D341Med (cell line): ENCODE results near the gene IL12RB1.
"Not testable (repeated sequence)": the region's sequence is repeated elsewhere in the genome, so short reads cannot be mapped to it uniquely, and the experiment has no call there.

ENCODE experiments used
- DNase-seq: peaks from one replicate; pipeline ENCODE4 v3.0.0; 2012; ENCODE audit warnings: low spot score

Gene IL12RB1

DNA sequence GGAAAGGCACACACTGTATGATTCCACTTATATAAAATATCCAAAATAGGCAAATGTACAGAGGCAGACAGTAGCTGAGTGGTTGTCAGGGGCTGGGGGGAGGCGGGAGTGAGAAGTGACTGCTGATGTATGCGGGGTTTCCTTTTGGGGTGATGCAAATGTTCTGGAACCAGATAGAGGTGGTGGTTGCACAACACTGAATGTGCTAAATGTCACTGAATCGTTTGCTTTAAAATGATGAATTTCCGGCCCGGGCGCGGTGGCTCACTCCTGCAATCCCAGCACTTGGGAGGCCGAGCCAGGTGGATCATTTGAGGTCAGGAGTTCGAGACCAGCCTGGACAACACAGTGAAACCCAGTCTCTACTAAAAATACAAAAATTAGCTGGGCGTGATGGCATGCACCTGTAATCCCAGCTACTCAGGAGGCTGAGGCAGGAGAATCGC is 2.4 kb upstream of the IL12RB1 start:
- DNase-seq: not testable (repeated sequence)

DNA sequence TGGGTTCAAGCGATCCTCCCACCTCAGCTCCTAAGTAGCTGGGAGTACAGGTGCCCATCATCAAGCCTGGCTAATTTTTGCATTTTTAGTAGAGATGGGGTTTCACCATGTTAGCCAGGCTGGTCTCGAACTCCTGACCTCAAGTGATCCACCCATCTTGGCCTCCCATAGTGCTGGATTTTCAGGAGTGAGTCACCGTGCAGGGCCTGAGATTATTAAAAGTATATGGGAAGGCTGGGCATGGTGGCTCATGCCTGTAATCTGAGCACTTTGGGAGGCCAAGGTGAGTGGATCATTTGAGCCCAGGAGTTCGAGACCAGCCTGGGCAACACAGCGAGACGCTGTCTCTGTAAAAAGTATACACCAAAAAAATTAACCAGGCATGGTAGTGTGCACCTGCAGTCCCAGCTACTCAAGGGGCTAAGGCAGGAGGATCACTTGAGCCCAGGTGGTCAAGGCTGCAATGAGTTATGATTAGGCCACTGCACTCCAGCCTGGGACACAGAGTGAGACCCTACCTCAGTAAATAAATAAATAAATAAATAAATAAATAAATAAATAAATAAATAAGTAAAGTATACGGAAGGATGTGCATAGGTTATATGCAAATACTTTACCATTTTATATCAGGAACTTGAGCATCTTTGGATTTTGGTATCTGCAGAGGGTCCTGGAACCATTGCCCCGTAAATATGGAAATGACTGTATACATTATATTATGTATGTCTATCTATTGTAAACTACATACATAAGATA is 854 bp downstream of the IL12RB1 start:
- DNase-seq: no peak

DNA sequence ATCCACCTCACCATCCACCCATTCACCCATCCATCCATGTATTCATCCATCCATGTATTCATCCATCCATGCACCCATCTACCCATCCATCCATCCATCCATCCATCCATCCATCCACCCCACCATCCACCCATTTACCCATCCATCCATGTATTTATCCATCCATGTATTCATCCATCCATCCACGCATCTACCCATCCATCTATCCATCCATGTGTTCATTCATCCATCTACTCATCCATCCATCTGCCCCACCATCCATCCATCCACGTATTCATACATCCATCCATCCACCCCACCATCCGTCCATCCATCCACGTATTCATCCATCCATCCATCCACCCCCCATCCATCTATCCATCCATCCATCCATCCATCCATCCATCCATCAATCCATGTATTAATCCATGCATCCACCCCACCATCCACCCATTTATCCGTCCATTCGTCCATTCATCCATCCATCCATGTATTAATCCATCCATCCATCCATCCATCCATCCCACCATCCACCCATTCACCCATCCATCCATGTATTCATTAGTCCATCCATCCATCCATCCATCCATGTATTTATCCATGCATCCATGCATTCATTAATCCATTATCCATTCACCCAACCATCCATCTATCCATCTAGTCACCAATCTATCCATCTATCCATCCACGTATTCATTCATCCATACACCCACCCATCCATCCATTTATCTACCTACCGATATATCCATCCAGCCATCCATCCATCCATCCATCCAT is 2.6 kb downstream of the IL12RB1 start:
- DNase-seq: no peak

GRCh38 chr19:18074192-18074591 is 12.5 kb downstream of the IL12RB1 start:
- peak; percentile 53 for DNase-seq

- DNase-seq: peak; percentile 21
These were observed 13.5 kb downstream of the IL12RB1 start for GRCh38 chr19:18073197-18073596.

GRCh38 chr19:18072335-18072734 is 14.4 kb downstream of the IL12RB1 start:
- no peak for DNase-seq

GRCh38 chr19:18070181-18070580 is 16.6 kb downstream of the IL12RB1 start:
- no peak for DNase-seq

- DNase-seq: no peak
These were observed 17.4 kb downstream of the IL12RB1 start for GRCh38 chr19:18069383-18069782.

DNA sequence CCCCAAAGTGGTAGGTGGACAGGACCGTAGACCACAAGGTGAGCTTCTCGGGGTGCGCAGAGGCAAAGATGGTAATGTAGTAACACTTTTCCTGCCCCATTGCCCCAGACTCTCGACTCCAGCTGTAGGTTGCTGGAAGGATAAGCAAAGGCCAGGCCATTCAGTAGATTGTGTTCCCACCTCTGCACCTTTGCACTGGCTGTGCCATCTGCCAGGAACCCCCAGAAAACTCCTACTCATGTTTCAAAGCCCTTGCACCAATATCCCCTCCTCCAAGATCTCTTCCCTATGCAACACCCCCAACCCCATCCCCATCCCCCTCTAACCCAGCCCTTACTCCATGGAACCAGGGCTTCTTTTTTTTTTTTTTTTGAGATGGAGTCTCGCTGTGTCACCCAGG is 18.3 kb downstream of the IL12RB1 start:
- DNase-seq: no peak

DNA sequence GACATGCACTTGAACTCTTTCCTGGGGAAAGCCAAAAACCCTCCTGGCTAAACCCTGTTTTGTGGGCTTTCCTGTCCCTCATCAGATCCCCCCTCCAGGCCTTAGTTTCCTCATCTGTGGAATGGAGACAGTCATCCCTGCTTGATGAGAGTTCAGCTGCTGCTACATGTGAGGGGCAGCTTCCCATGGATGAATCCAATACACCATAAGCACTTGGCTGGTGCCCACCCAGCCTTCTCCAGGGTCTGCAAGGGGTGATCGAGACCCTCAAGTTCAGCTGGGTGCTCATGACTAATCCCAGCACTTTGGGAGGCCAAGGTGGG is 21.6 kb downstream of the IL12RB1 start:
- no peak for DNase-seq

GRCh38 chr19:18063463-18063862 is 23.3 kb downstream of the IL12RB1 start:
- DNase-seq: no peak

GRCh38 chr19:18062028-18062427 is 24.7 kb downstream of the IL12RB1 start:
- no peak for DNase-seq

DNA sequence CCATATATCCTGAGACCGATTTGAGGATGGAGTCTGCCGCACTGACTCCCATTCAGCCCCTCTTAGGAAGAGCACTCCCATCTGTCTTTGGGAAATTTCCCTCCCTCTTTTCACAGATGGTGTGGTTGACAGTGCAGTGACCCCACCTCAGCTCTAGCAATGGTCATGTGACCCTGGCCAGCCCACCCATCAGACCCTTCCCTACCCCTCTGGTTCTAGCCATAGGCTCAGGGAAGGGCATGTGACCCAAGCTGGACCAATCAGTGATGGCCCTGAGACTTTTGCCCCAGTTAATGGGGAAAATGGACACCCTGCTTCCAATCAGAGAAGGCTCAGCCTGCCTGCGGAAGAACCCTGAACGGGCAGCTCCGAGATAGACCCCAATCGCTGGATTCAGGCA is 26.3 kb downstream of the IL12RB1 start:
- peak; percentile 36 for DNase-seq

DNA sequence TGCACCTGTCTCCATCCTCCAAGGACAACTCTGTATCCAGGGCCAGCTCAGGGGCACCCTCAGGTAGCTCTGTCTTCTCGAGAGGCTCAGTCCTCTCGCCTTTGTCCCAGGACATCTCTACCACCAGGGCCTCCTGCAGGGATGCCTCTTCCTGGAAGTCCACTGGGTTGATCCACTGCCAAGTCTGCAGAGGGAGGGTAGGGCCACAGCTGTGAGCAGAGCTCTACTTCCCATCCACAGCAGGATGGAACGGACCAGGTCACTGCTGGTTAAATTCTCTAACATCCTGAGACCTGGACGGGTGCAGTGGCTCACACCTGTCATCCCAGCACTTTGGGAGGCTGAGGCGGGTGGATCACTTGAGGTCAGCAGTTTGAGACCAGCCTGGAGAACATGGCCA is 26.8 kb downstream of the IL12RB1 start:
- no peak for DNase-seq

DNA sequence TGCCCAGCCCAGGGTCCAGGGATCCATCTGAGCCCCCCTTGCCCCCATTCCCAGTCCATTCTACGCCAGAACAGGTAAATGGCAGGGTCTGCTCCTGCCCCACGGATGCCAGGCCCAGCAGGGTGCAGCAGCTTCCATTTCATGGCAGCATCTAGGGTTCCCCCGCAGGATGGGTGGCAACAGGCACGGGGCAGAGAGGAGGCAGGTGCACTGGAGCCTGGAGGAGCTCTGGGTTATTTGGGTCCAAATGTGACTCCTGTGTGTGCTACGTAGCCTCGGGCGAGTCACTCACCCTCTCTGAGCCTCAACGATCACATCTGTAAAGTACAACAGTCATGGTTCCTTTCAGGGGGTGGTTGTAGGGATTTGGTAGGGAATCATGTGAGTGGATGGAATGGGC is 27.4 kb downstream of the IL12RB1 start:
- peak; percentile 39 for DNase-seq

- DNase-seq: peak; percentile 95
These were observed 28.3 kb downstream of the IL12RB1 start for GRCh38 chr19:18058208-18059009.

DNA sequence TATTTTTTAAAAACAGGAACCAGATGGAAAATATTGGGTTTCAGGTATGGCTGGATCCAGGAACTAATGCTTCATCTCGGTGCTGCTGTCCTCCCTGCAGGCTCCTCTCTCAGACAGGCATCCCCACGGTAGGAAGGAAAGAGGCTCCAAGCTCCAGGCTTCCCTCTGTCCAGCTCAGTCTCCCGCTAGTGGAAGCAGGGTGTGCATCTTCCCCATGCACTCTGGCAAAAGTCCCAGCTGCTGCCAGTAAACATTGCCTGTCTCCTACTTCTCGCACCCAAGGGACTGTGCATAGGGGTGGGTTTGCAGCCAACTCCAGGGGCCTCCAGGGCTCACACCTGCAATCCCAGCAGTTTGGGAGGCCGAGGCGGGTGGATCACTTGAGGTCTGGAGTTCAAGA is 29.2 kb downstream of the IL12RB1 start:
- peak; percentile 29 for DNase-seq

DNA sequence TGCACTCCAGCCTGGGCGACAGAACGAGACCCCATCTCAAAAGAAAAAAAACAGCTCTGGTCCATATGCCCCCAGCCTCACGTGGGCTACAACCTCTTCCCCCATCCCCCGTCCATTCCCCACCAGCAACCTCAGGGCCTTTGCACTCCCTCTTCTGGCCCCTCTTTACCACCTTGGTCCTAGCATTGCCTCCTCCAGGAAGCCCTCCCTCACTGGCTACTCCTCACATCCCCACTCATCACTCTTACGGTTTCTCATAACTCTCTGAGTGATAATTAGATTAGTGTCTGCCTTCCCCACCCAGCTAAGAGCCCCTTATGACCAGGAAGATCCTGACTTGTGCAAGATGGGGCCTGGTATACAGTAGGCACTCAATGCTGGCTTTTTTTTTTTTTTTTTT is 30.8 kb downstream of the IL12RB1 start:
- DNase-seq: no peak

DNA sequence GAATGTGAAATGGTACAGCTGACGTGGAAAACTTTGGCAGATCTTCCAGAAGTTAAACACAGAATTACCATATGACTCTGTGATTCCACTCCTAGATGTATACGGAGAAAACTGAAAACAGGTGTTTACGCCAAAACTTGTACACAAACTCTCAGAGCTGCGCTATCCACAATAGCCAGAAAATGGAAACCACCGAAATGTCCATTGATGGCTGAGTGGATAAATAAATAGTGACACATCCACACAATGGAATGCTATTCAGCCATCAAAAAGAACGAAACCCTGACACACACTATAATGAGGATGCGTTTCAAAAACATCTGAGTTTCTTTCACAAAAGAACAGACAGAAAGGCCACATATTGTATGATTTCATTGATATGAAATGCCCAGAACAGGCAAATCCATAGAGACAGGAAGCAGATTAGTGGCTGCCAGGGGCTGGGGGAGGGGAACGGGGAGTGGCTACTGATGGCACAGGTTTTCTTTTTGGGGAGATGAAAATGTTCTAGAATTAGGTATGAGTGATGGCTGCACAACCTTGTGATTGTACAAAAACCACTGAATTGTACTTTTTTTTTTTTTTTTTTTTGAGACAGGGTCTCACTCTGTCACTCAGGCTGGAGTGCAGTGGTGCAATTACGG is 33.0 kb downstream of the IL12RB1 start:
- no peak for DNase-seq

DNA sequence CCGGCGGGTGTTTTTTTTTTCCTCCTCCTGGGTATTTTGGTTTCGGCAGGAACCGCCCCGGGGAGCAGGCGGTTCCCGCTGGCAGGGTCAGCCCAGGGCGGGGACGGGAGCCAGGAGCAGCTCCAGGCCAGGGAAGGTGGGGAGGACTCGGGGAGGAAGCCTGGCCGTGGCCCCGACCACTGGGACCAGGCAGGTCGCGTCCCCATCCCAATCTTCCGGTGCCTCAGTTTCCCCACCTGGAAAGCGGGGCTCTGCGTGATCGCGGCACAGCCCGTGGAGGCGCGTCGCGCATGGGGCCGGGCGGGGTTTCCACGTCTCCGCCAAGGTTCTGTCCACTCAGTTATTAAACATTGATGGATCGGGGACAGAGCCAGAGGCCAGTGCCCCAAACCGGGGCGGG is 34.8 kb downstream of the IL12RB1 start:
- no peak for DNase-seq

DNA sequence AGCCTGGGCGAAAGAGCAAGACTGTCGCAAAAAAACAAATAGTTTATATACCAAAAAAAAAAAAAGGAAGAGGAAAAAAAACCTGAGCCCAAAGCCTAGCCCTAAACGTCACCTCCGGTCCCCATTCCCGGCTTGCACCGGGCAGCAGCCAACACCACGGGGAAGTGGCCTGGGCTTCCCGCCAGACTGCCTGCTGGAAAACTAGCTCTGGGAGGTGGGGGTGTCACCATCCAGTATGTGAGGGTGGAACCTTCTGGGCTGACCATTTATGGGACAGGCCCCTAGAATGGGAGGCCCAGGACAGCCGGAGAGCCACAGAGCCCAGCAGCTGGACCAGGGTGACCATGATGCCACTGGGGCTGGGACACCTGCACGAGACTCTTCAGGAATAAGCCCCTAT is 37.3 kb downstream of the IL12RB1 start:
- no peak for DNase-seq

DNA sequence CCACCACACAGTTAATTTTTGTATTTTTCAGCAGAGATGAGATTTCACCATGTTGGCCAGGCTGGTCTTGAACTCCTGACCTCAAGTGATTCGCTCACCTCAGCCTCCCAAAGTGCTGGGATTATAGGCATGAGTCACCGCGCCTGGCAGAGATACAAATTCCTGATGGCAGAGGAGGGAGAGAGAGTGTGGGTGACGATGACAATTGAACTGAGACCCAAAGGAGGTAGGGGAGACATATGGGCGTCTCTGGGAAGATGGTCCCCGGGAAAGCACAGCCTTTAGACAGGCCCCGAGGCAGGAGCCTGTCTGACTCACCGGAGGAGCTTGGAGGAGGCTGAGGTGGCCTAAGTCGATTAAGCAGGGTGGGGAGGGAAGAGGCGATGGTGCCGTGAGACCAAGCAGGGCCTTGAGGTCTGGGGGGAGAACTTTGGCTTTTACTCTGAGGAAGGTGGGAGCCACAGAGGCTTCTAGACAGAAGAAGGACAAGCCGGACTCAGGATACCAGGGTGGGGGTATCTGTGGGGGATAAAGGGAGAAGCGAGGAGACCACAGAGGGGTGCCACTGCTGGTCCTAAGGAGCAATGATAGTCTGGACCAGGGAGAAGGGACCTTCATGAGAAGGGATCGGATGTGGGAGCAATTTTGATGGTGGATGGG is 40.5 kb downstream of the IL12RB1 start:
- no peak for DNase-seq
